SU-DHL-6 (cell line): Measurements from ENCODE around the gene AXIN1.

ENCODE experiments used
- H2AFZ ChIP-seq: fragments of 200-600 bp; sonication (generic); 2 replicates; pipeline ENCODE4 v1.6.1; 2014; ENCODE audit warnings: low read depth, mild to moderate bottlenecking, moderate library complexity, mixed read lengths, antibody characterized with exemption, low read length; ENCODE audit not compliant: severe bottlenecking
- H3F3A ChIP-seq: fragments of 200-600 bp; shearing (Covaris generic); 2 replicates; pipeline ENCODE4 v1.6.0; 2016; ENCODE audit warnings: antibody characterized with exemption, mild to moderate bottlenecking; ENCODE audit not compliant: insufficient read depth
- H3K27ac ChIP-seq: fragments of 200-600 bp; sonication (generic); 2 replicates; pipeline ENCODE4 v1.5.1; 2016; ENCODE audit warnings: low read depth, mild to moderate bottlenecking, low read length, moderate library complexity, mixed read lengths
- H3K27me3 ChIP-seq: fragments of 200-600 bp; sonication (generic), shearing (Covaris generic); 2 replicates; pipeline ENCODE4 v1.6.0; 2014; ENCODE audit warnings: mild to moderate bottlenecking, low read length
- H3K36me3 ChIP-seq: fragments of 200-600 bp; sonication (generic); 2 replicates; pipeline ENCODE4 v1.6.1; 2014; ENCODE audit warnings: mild to moderate bottlenecking, low read length, mixed read lengths
- H3K4me2 ChIP-seq: fragments of 300-600, 200-600 bp; shearing (Covaris generic), sonication (generic); 2 replicates; pipeline ENCODE4 v1.6.0; 2014; ENCODE audit warnings: low read length, low read depth, mild to moderate bottlenecking; ENCODE audit not compliant: poor library complexity, severe bottlenecking
- H3K4me3 ChIP-seq: fragments of 200-600 bp; sonication (generic); 2 replicates; pipeline ENCODE4 v1.5.1; 2014; ENCODE audit warnings: antibody characterized with exemption, low read length, mild to moderate bottlenecking, mixed read lengths; ENCODE audit not compliant: insufficient read depth, poor library complexity, severe bottlenecking
- H3K79me2 ChIP-seq: fragments of 200-600 bp; sonication (generic); 2 replicates; pipeline ENCODE4 v1.6.1; 2014; ENCODE audit warnings: mild to moderate bottlenecking, low read length, moderate library complexity; ENCODE audit not compliant: insufficient read depth
- H3K9ac ChIP-seq: fragments of 200-600 bp; sonication (generic); 2 replicates; pipeline ENCODE4 v1.7.0; 2014; ENCODE audit warnings: mild to moderate bottlenecking, low read length
- H3K9me2 ChIP-seq: fragments of 200-600 bp; sonication (generic); replicated peaks from 2 replicates; pipeline ENCODE4 v1.6.1; 2014; ENCODE audit warnings: low read length; ENCODE audit not compliant: insufficient read depth
- H3K9me3 ChIP-seq: fragments of 200-600 bp; sonication (generic); 2 replicates; pipeline ENCODE4 v1.6.1; 2014; ENCODE audit warnings: low read length, mixed read lengths; ENCODE audit not compliant: insufficient read depth
- H4K20me1 ChIP-seq: fragments of 200-600 bp; sonication (generic); 2 replicates; pipeline ENCODE4 v1.6.1; 2014; ENCODE audit warnings: low read depth, mild to moderate bottlenecking, antibody characterized with exemption, low read length, moderate library complexity, mixed read lengths
- CTCF ChIP-seq: fragments of 200-600 bp; sonication (generic); IDR thresholded peaks from one replicate; pipeline ENCODE4 v1.5.1; 2017; ENCODE audit warnings: antibody characterized with exemption, mild to moderate bottlenecking, low read length, moderate library complexity; ENCODE audit not compliant: insufficient read depth, poor library complexity, severe bottlenecking
- EZH2phosphoT487 ChIP-seq: fragments of 200-600 bp; sonication (generic), shearing (Covaris generic); conservative IDR thresholded peaks from 2 replicates; pipeline ENCODE4 v1.6.1; 2018; ENCODE audit warnings: mild to moderate bottlenecking, antibody characterized with exemption, low read length, moderate library complexity, mixed read lengths

The AXIN1 gene

GRCh38 chr16:307691-308312 lies 44.7 kb downstream of the AXIN1 start:
- H3K9me3 ChIP-seq: no peaks in the 10 kb centered on the region
- no peak overlapping the region for H3K4me3 ChIP-seq
- no peak overlapping the region for H2AFZ ChIP-seq
- no peaks in the 10 kb centered on the region for H3K9me2 ChIP-seq
- no peak overlapping the region for H3K9ac ChIP-seq
- TF ChIP-seq CTCF: no peak
- no peak for TF ChIP-seq EZH2phosphoT487
- H3K27ac ChIP-seq: no peak overlapping the region
- H3K4me2 ChIP-seq: no peak overlapping the region
- no peaks in the 10 kb centered on the region for H3F3A ChIP-seq
- H3K27me3 ChIP-seq: no peaks in the 10 kb centered on the region
- no peaks in the 10 kb centered on the region for H3K79me2 ChIP-seq
- H3K36me3 ChIP-seq: no peaks in the 10 kb centered on the region
- no peaks in the 10 kb centered on the region for H4K20me1 ChIP-seq

DNA sequence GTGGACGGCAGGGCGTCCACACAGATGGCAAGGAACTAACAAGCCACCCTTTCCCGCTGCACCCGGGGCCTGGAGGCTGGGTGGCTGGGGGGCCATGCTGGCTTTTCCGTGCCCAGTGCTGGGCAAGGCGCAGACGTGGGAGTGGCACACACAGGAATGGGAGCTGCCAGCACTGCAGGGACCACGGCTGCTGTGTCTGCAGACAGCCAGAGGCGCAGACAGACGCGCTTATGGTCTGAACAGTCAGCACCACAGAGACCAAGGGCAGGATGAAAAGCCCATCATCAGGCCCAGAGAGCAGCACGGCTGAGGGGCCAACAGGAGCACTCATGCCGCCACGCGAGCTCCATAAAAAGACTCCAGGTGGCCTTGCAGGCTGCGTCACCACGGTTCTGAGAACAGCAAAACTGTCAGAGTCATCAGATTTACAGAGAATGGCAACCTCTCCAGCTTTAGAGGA lies 45.6 kb downstream of the AXIN1 start:
- no peaks in the 10 kb centered on the region for H3K79me2 ChIP-seq
- no peaks in the 10 kb centered on the region for H4K20me1 ChIP-seq
- no peaks in the 10 kb centered on the region for H3K9me3 ChIP-seq
- no peaks in the 10 kb centered on the region for H3K27me3 ChIP-seq
- no peaks in the 10 kb centered on the region for H3K36me3 ChIP-seq
- H3F3A ChIP-seq: no peaks in the 10 kb centered on the region
- H2AFZ ChIP-seq: no peak overlapping the region
- no peaks in the 10 kb centered on the region for H3K9me2 ChIP-seq
- H3K4me3 ChIP-seq: no peak overlapping the region
- no peak overlapping the region for H3K4me2 ChIP-seq
- no peak for TF ChIP-seq EZH2phosphoT487
- TF ChIP-seq CTCF: no peak
- no peak overlapping the region for H3K9ac ChIP-seq
- H3K27ac ChIP-seq: no peak overlapping the region

DNA sequence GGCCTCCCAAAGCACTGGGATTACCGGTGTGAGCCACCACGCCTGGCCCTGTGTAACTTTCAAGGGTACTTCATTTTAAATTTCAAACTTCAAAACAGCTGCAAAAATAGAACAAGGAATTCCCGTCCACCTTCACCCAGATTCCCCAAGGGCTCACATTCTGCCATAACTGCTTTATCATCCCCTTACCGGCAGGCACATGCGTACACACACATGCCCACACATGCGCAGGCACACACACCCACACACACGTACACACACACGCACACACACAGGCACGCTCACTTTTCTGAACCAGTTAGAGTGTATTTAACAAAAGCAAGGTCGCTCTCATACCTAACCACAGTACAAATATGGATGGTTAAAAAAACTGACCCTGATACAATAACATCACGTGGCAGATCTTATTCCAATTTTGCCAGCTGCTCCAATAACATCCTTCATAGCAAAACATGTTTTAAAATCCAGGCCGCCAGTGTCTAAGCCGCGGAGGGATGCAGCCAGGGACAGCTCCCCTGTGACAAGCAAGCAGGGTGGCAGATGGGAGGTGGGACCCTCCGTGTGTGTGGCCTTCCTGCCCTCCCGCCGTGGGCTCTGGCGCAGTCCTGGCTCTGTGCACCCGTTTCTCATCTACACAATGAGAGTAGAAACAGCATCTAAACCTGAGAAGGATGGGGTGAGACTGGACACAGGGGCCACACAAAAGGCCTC lies 46.5 kb downstream of the AXIN1 start:
- Histone ChIP-seq H3K79me2 (no peaks in the 10 kb centered on the region), H3K4me3 (no peak overlapping the region), H3K27ac (no peak overlapping the region), H3K4me2 (no peak overlapping the region), H4K20me1 (no peaks in the 10 kb centered on the region), H3K27me3 (no peaks in the 10 kb centered on the region), H2AFZ (no peak overlapping the region), H3K36me3 (no peaks in the 10 kb centered on the region), H3F3A (no peaks in the 10 kb centered on the region), H3K9me3 (no peaks in the 10 kb centered on the region), H3K9ac (no peak overlapping the region), H3K9me2 (no peaks in the 10 kb centered on the region)
- TF ChIP-seq CTCF (no peak), EZH2phosphoT487 (no peak)
